SK-N-SH (cell line): Measurements from ENCODE around the gene AP5B1. TPM values are rescaled to one million over a fixed set of nuclear protein-coding genes. Genes with fewer than 3 reads are reported as not detected.
A peak's percentile ranks its signal among the peaks of the same experiment; 100 is the strongest.

ENCODE experiments used
- CTCF ChIA-PET: fragments of 300-600, 350-600 bp; formaldehyde crosslinking; extraction: SDS; loops from one replicate; lab custom pipeline; 2021; lab: Yijun Ruan, JAX
- POLR2A ChIA-PET: fragments of 350-600 bp; sonication (Branson Sonifier 250); formaldehyde crosslinking; extraction: SDS; loops from one replicate; lab custom pipeline; 2020; ENCODE audit warnings: antibody characterized with exemption, inconsistent platforms; lab: Yijun Ruan, JAX
- DNase-seq: peaks from one replicate; pipeline ENCODE4 v3.0.0; 2012
- H2AFZ ChIP-seq: fragments of 200-600 bp; sonication (generic); 2 replicates; pipeline ENCODE4 v1.8.1; 2016; ENCODE audit warnings: antibody characterized with exemption, mild to moderate bottlenecking, low read depth
- H3F3A ChIP-seq: fragments of 200-600 bp; sonication (generic); replicated peaks from 2 replicates; pipeline ENCODE3; 2016; ENCODE audit warnings: antibody characterized with exemption, mild to moderate bottlenecking; ENCODE audit not compliant: insufficient read depth
- H3K27ac ChIP-seq, 2 experiments: fragments of 200-500 bp in 1 of 2; fragments of 200-600 bp in 1 of 2; sonication (Bioruptor generic) in 1 of 2; sonication (generic), shearing (Covaris generic) in 1 of 2; 2 replicates each; pipeline versions ENCODE4 v1.5.1 to v1.6.1; 2014 to 2016; ENCODE audit warnings: low read depth in 2 of 2, inconsistent platforms in 1 of 2, low read length in 1 of 2, mild to moderate bottlenecking in 1 of 2, mixed read lengths in 1 of 2
- H3K27me3 ChIP-seq: fragments of 200-600 bp; sonication (generic), shearing (Covaris generic); 2 replicates; pipeline ENCODE4 v1.6.1; 2016; ENCODE audit warnings: mixed run types; ENCODE audit not compliant: insufficient read depth
- H3K36me3 ChIP-seq, 2 experiments: fragments of 200-500 bp in 1 of 2; fragments of 200-600 bp in 1 of 2; sonication (Bioruptor generic) in 1 of 2; sonication (generic) in 1 of 2; replicated peaks in 1 of 2; 2 replicates each; pipeline versions ENCODE3 to v1.5.1; 2014 to 2016; ENCODE audit warnings: low read length in 1 of 2, mild to moderate bottlenecking in 1 of 2; ENCODE audit not compliant: insufficient read depth in 2 of 2, control insufficient read depth in 1 of 2
- H3K4me1 ChIP-seq, 2 experiments: fragments of 200-500 bp in 1 of 2; fragments of 200-600 bp in 1 of 2; sonication (Bioruptor generic) in 1 of 2; sonication (generic), shearing (Covaris generic) in 1 of 2; 2 replicates each; pipeline versions ENCODE4 v1.5.1 to v1.6.1; 2014 to 2016; ENCODE audit warnings: low read depth in 1 of 2, low read length in 1 of 2, mixed run types in 1 of 2; ENCODE audit not compliant: insufficient read depth in 2 of 2, control insufficient read depth in 1 of 2
- H3K4me2 ChIP-seq: fragments of 200-600 bp; sonication (generic), shearing (Covaris generic); 2 replicates; pipeline ENCODE4 v1.6.1; 2017; ENCODE audit warnings: mixed run types
- H3K4me3 ChIP-seq, 2 experiments: fragments of 200-500 bp in 1 of 2; fragments of 200-600 bp in 1 of 2; sonication (Bioruptor generic) in 1 of 2; sonication (generic), shearing (Covaris generic) in 1 of 2; 2 replicates each; pipeline versions ENCODE4 v1.5.1 to v1.8.1; 2014 to 2016; ENCODE audit warnings: low read depth in 2 of 2, inconsistent platforms in 1 of 2, low read length in 1 of 2, mild to moderate bottlenecking in 1 of 2, mixed read lengths in 1 of 2, moderate library complexity in 1 of 2
- H3K79me2 ChIP-seq: fragments of 200-600 bp; sonication (generic); 2 replicates; pipeline ENCODE4 v1.8.1; 2017; ENCODE audit warnings: mild to moderate bottlenecking; ENCODE audit not compliant: insufficient read depth
- H3K9ac ChIP-seq: fragments of 200-600 bp; sonication (generic); 2 replicates; pipeline ENCODE4 v1.6.1; 2017; ENCODE audit warnings: mixed run types
- H3K9me2 ChIP-seq: fragments of 200-600 bp; sonication (generic); 2 replicates; pipeline ENCODE4 v1.6.1; 2017; ENCODE audit warnings: mixed run types
- H3K9me3 ChIP-seq: fragments of 200-600 bp; sonication (generic); 2 replicates; pipeline ENCODE4 v1.6.1; 2017; ENCODE audit warnings: mixed run types, mild to moderate bottlenecking, moderate library complexity
- H4K20me1 ChIP-seq: fragments of 200-600 bp; sonication (generic); 2 replicates; pipeline ENCODE4 v1.6.1; 2017; ENCODE audit warnings: mild to moderate bottlenecking, mixed run types; ENCODE audit not compliant: insufficient read depth
- CTCF ChIP-seq: fragments of 200-600 bp; sonication (generic); IDR thresholded peaks from 2 replicates; pipeline ENCODE4 v1.6.1; 2017; ENCODE audit warnings: antibody characterized with exemption, mild to moderate bottlenecking, moderate library complexity
- GABPA ChIP-seq: IDR thresholded peaks from 2 replicates; pipeline ENCODE4 v1.4.0; 2012; ENCODE audit warnings: low read depth, mild to moderate bottlenecking
- GATA2 ChIP-seq: sonication (generic); formaldehyde crosslinking; IDR thresholded peaks from 2 replicates; pipeline ENCODE4 v1.5.0; 2020; ENCODE audit warnings: mild to moderate bottlenecking, missing genetic modification reagents
- MEF2A ChIP-seq: IDR thresholded peaks from 2 replicates; pipeline ENCODE4 v1.4.0; 2012; ENCODE audit warnings: low read depth, borderline replicate concordance
- MXI1 ChIP-seq: IDR thresholded peaks from 2 replicates; pipeline ENCODE4 v1.6.1; 2012; ENCODE audit warnings: mild to moderate bottlenecking, low read depth, low read length, improper control_type of control experiment
- NFIC ChIP-seq: IDR thresholded peaks from 2 replicates; pipeline ENCODE4 v1.4.0; 2012; ENCODE audit warnings: borderline replicate concordance
- NRF1 ChIP-seq: IDR thresholded peaks from 2 replicates; pipeline ENCODE4 v1.6.1; 2012; ENCODE audit warnings: low read depth, mild to moderate bottlenecking, low read length
- PBX3 ChIP-seq: IDR thresholded peaks from 2 replicates; pipeline ENCODE4; 2012
- RAD21 ChIP-seq: IDR thresholded peaks from 2 replicates; pipeline ENCODE4 v1.6.1; 2012; ENCODE audit warnings: mild to moderate bottlenecking, low read length
- REST ChIP-seq: IDR thresholded peaks from 2 replicates; pipeline ENCODE4 v1.6.1; 2012; ENCODE audit warnings: mild to moderate bottlenecking, low read depth, low read length, moderate library complexity
- RFX5 ChIP-seq: IDR thresholded peaks from 2 replicates; pipeline ENCODE4 v1.6.1; 2012; ENCODE audit warnings: mild to moderate bottlenecking, improper control_type of control experiment, low read length
- TEAD4 ChIP-seq: IDR thresholded peaks from 2 replicates; pipeline ENCODE4 v1.4.0; 2012; ENCODE audit warnings: mild to moderate bottlenecking, borderline replicate concordance; ENCODE audit not compliant: insufficient read depth
- WGBS: methylation state at CpG from one replicate; pipeline ENCODE4 v1.1.6; 2017; ENCODE audit warnings: low lambda C conversion rate; 5-methylcytosine and 5-hydroxymethylcytosine counted together
- polyA plus RNA-seq, 3 experiments: library from polyadenylated mRNA; depleted of rRNA; stranded (reverse); fragments of >200 nt; gene quantifications; 2 replicates each; pipeline ENCODE4 v1.2.3, GENCODE V29; 2012

The AP5B1 gene
- polyA plus RNA-seq, 1 of the 3 experiments (the other 2 are of a cell fraction), result 3.8 TPM

GRCh38 chr11:65790104-65790901 is 9.5 kb upstream of the AP5B1 start (continued):
- no peak for TF ChIP-seq TEAD4
- TF ChIP-seq RAD21, result no peak
- no peak for TF ChIP-seq GABPA
- TF ChIP-seq PBX3, result no peak
- no peak for TF ChIP-seq CTCF
- no peak for TF ChIP-seq GATA2
- TF ChIP-seq MEF2A, result no peak

- 81% methylated on average over 14 of the region's 14 CpGs for WGBS
- Histone ChIP-seq H3K9ac (no peak overlapping the region), H3F3A (no peaks in the 10 kb centered on the region), H3K79me2 (no peaks in the 10 kb centered on the region), H3K36me3 (no peaks in the 10 kb centered on the region), H3K4me2 (no peak overlapping the region), H4K20me1 (no peaks in the 10 kb centered on the region), H3K4me3 (no peak overlapping the region), H2AFZ (no peak overlapping the region), H3K27me3 (peaks cover 40% of the 10 kb centered on the region), H3K9me3 (no peaks in the 10 kb centered on the region), H3K4me1 (no peaks in the 10 kb centered on the region; a peak in 1 of 4 replicates), H3K9me2 (no peaks in the 10 kb centered on the region)
- POLR2A ChIA-PET, result interaction anchor here (1.4 kb wide), 1 partner anchor 18 kb away, joined by 4 read pairs; no protein-coding TSS in a partner anchor
- TF ChIP-seq CTCF (no peak), RFX5 (no peak), GABPA (no peak), MEF2A (no peak), NFIC (no peak), MXI1 (no peak), NRF1 (no peak), REST (no peak)
- TF ChIP-seq, all 33 proteins: peak for 0
- CTCF ChIA-PET, result interaction anchor here (1.1 to 19.1 kb wide), 8 partner anchors 8 to 77 kb away, joined by 4 to 152 read pairs (median 7); partner anchors contain the start of genes AP5B1 and KAT5
- peak; percentile 34 for DNase-seq
- no peak overlapping the region for H3K27ac ChIP-seq
Observed at GRCh38 chr11:65789230-65790103, 8.7 kb upstream of the AP5B1 start.
